HEK293 (cell line): Measurements from ENCODE around the gene COQ8B.

ENCODE experiments used
- CTCF ChIA-PET: fragments of 350-600 bp; formaldehyde crosslinking; extraction: SDS; loops from one replicate; lab custom pipeline; 2021; ENCODE audit warnings: antibody characterized with exemption; lab: Yijun Ruan, JAX
- POLR2A ChIA-PET: fragments of 300-600 bp; formaldehyde crosslinking; extraction: SDS; loops from one replicate; lab custom pipeline; 2020; ENCODE audit warnings: antibody characterized with exemption, inconsistent platforms; lab: Yijun Ruan, JAX
- H3K27ac ChIP-seq: fragments of 200-500 bp; sonication (Bioruptor generic); 2 replicates; pipeline ENCODE4 v1.5.1; 2014; ENCODE audit warnings: low read depth, low read length, control low read depth, inconsistent platforms; ENCODE audit errors: extremely low read depth
- H3K36me3 ChIP-seq, 2 experiments: fragments of 200-500 bp in 1 of 2; sonication (Bioruptor generic) in 1 of 2; 1 replicate in 1 of 2; 2 replicates in 1 of 2; pipeline ENCODE4 v1.5.1; 2014 to 2017; ENCODE audit warnings: inconsistent platforms in 2 of 2, low read length in 2 of 2; ENCODE audit not compliant: control insufficient read depth in 2 of 2, insufficient read depth in 1 of 2
- H3K4me1 ChIP-seq: fragments of 200-500 bp; sonication (Bioruptor generic); 2 replicates; pipeline ENCODE4 v1.5.1; 2014; ENCODE audit warnings: mild to moderate bottlenecking, low read length, inconsistent platforms; ENCODE audit not compliant: control insufficient read depth, insufficient read depth
- H3K4me3 ChIP-seq: 2 replicates; pipeline ENCODE4 v1.5.1; 2011; ENCODE audit warnings: low read depth, mild to moderate bottlenecking, control low read depth, low read length, moderate library complexity
- H3K9me3 ChIP-seq: fragments of 200-500 bp; sonication (Bioruptor generic); 2 replicates; pipeline ENCODE4 v1.5.1; 2014; ENCODE audit warnings: low read depth, low read length, inconsistent platforms; ENCODE audit not compliant: control insufficient read depth, insufficient read depth
- BCL11A ChIP-seq: fragments of 450-650 bp; formaldehyde crosslinking; IDR thresholded peaks from 2 replicates; pipeline ENCODE4 v1.5.1; 2016; ENCODE audit warnings: low read depth, missing biosample characterization, missing genetic modification characterization
- EGR2 ChIP-seq: fragments of 450-650 bp; formaldehyde crosslinking; IDR thresholded peaks from 2 replicates; pipeline ENCODE4 v1.5.1; 2016; ENCODE audit warnings: low read depth, missing biosample characterization, missing genetic modification characterization
- HOXC10 ChIP-seq: sonication (generic); formaldehyde crosslinking; IDR thresholded peaks from 2 replicates; pipeline ENCODE4 v1.8.1; 2023; ENCODE audit warnings: mild to moderate bottlenecking, missing genetic modification reagents
- KLF10 ChIP-seq: fragments of 450-650 bp; IDR thresholded peaks from 2 replicates; pipeline ENCODE4 v1.5.1; 2018; ENCODE audit warnings: missing biosample characterization, mild to moderate bottlenecking, missing genetic modification characterization
- MZF1 ChIP-seq: fragments of 450-650 bp; formaldehyde crosslinking; IDR thresholded peaks from 2 replicates; pipeline ENCODE4 v1.5.1; 2017; ENCODE audit warnings: missing biosample characterization, missing genetic modification characterization, borderline replicate concordance
- PATZ1 ChIP-seq: fragments of 450-650 bp; formaldehyde crosslinking; IDR thresholded peaks from 2 replicates; pipeline ENCODE4 v1.5.1; 2016; ENCODE audit warnings: missing biosample characterization, missing genetic modification characterization
- PRDM2 ChIP-seq: fragments of 450-650 bp; formaldehyde crosslinking; IDR thresholded peaks from 2 replicates; pipeline ENCODE4 v1.5.1; 2016; ENCODE audit warnings: missing biosample characterization, missing genetic modification characterization, borderline replicate concordance
- ZNF121 ChIP-seq: fragments of 450-650 bp; formaldehyde crosslinking; IDR thresholded peaks from 2 replicates; pipeline ENCODE4 v1.5.1; 2016; ENCODE audit warnings: missing biosample characterization, missing genetic modification characterization
- ZNF18 ChIP-seq: fragments of 450-650 bp; formaldehyde crosslinking; IDR thresholded peaks from 2 replicates; pipeline ENCODE4 v1.5.1; 2016; ENCODE audit warnings: missing biosample characterization, missing genetic modification characterization
- ZNF19 ChIP-seq: fragments of 450-650 bp; formaldehyde crosslinking; IDR thresholded peaks from 2 replicates; pipeline ENCODE4; 2016; ENCODE audit warnings: missing biosample characterization, missing genetic modification characterization, low read depth
- ZNF311 ChIP-seq: fragments of 450-650 bp; formaldehyde crosslinking; IDR thresholded peaks from 2 replicates; pipeline ENCODE4 v1.5.1; 2017; ENCODE audit warnings: missing biosample characterization, missing genetic modification characterization, borderline replicate concordance
- ZNF324 ChIP-seq: fragments of 450-650 bp; formaldehyde crosslinking; IDR thresholded peaks from 2 replicates; pipeline ENCODE4 v1.5.1; 2016; ENCODE audit warnings: missing biosample characterization, missing genetic modification characterization
- ZNF350 ChIP-seq: fragments of 450-650 bp; formaldehyde crosslinking; IDR thresholded peaks from 2 replicates; pipeline ENCODE4 v1.5.0; 2017; ENCODE audit warnings: missing biosample characterization, mild to moderate bottlenecking, missing genetic modification characterization
- ZNF404 ChIP-seq: fragments of 450-650 bp; formaldehyde crosslinking; IDR thresholded peaks from 2 replicates; pipeline ENCODE4 v1.5.1; 2017; ENCODE audit warnings: missing biosample characterization, missing genetic modification characterization
- ZNF48 ChIP-seq: fragments of 450-650 bp; formaldehyde crosslinking; IDR thresholded peaks from 2 replicates; pipeline ENCODE4 v1.5.1; 2016; ENCODE audit warnings: missing biosample characterization, missing genetic modification characterization
- ZNF514 ChIP-seq: fragments of 450-650 bp; formaldehyde crosslinking; IDR thresholded peaks from 2 replicates; pipeline ENCODE4 v1.5.1; 2016; ENCODE audit warnings: missing biosample characterization, missing genetic modification characterization
- ZNF561 ChIP-seq: fragments of 450-650 bp; IDR thresholded peaks from 2 replicates; pipeline ENCODE4 v1.5.1; 2018; ENCODE audit warnings: missing biosample characterization, missing genetic modification characterization, borderline replicate concordance
- ZNF621 ChIP-seq: fragments of 450-650 bp; formaldehyde crosslinking; IDR thresholded peaks from 2 replicates; pipeline ENCODE4 v1.5.1; 2017; ENCODE audit warnings: missing biosample characterization, missing genetic modification characterization
- ZNF626 ChIP-seq: fragments of 450-650 bp; sonication (Bioruptor Pico); formaldehyde crosslinking; IDR thresholded peaks from 2 replicates; pipeline ENCODE4 v1.5.1; 2018; ENCODE audit warnings: missing biosample characterization, missing genetic modification characterization, inconsistent platforms
- ZNF654 ChIP-seq: fragments of 450-650 bp; formaldehyde crosslinking; IDR thresholded peaks from 2 replicates; pipeline ENCODE4 v1.5.1; 2016; ENCODE audit warnings: low read depth, missing biosample characterization, missing genetic modification characterization
- ZNF660 ChIP-seq: fragments of 450-650 bp; IDR thresholded peaks from 2 replicates; pipeline ENCODE4 v1.5.1; 2018; ENCODE audit warnings: missing biosample characterization, mild to moderate bottlenecking, missing genetic modification characterization
- ZNF830 ChIP-seq: fragments of 450-650 bp; IDR thresholded peaks from 2 replicates; pipeline ENCODE4 v1.5.0; 2018; ENCODE audit warnings: missing biosample characterization, missing genetic modification characterization, low read depth, mild to moderate bottlenecking, moderate library complexity
- ZXDB ChIP-seq: fragments of 450-650 bp; formaldehyde crosslinking; IDR thresholded peaks from 2 replicates; pipeline ENCODE4 v1.5.1; 2016; ENCODE audit warnings: missing biosample characterization, missing genetic modification characterization
- TF ChIP-seq, protein P1 (sequence below): fragments of 450-650 bp; formaldehyde crosslinking; IDR thresholded peaks from 2 replicates; pipeline ENCODE4 v1.5.1; 2016; ENCODE audit warnings: missing biosample characterization, missing genetic modification characterization

Gene COQ8B

DNA sequence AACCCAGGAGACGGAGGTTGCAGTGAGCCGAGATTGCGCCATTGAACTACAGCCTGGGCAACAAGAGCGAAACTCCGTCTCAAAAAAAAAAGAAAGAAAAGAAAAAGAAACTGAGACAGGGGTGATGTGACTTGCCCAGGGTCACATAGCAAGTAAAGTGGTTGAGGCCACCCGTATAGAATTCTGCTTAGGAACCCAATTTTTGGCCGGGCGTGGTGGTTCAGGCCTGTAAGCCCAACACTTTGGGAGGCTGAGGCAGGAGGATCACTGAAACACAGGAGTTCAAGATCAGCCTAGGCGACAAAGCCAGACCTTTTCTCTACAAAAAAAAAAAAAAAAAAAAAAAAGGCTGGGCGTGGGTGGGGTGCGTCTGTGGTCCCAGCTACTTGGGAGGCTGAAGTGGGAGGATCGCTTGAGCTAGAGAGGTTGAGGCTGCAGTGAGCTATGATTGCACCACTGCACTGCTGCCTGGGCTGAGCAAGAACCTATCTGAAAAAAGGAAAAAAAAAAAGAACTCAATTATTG, 35.6 kb upstream of the COQ8B start (continued):
- TF ChIP-seq, protein P1, sequence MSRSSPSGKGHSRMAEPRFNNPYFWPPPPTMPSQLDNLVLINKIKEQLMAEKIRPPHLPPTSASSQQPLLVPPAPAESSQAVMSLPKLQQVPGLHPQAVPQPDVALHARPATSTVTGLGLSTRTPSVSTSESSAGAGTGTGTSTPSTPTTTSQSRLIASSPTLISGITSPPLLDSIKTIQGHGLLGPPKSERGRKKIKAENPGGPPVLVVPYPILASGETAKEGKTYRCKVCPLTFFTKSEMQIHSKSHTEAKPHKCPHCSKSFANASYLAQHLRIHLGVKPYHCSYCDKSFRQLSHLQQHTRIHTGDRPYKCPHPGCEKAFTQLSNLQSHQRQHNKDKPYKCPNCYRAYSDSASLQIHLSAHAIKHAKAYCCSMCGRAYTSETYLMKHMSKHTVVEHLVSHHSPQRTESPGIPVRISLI: peak; percentile 97
- TF ChIP-seq ZNF324 (no peak), EGR2 (tag by site-specific recombination) (peak; percentile 89)
- TF ChIP-seq, all 188 proteins: peak for 9

DNA sequence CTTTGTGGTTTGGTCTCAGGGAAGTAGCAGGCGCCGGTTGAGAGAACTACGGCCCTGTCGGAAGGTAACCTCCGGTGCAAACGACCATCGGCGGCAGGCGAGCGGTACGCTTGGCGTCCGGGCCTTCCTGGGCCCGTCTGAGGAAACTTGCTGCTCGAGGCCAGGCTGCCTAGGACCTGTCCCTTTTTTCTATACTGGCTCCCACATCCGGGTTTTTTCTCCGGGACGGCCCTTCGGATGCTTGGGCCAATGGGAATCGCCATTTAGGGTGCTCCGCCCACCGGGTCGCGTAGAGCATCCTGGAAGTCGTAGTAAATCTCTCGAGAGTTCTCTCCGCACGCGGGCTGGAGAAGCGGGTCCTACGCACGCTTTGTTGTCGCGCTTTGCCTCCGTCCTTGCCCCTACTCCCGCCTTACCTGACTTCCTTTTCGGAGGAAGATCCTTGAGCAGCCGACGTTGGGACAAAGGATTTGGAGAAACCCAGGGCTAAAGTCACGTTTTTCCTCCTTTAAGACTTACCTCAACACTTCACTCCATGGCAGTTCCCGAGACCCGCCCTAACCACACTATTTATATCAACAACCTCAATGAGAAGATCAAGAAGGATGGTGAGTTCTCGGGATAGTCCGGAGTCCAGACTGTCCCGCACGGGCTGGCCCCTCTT, 34.3 kb upstream of the COQ8B start, which contains the start of gene SNRPA:
TSS of gene SNRPA (plus strand) at position 330 of the 664 bp plus-strand sequence. CDS start at position 536, 206 bp downstream.
- ChIA-PET CTCF (interaction anchor here (0.6 to 3.4 kb wide), 10 partner anchors 55 to 224 kb away, joined by 3 to 38 read pairs (median 3); no protein-coding TSS in a partner anchor), POLR2A (interaction anchor here (0.5 to 7.3 kb wide), 52 partner anchors 10 to 689 kb away, joined by 3 to 180 read pairs (median 4); partner anchors contain the start of genes BLVRB, COQ8B, DMAC2 and EGLN2)
- H3K27ac ChIP-seq: peak within 1 kb of the TSS; percentile 93
- peak within 1 kb of the TSS; percentile 64 for H3K4me3 ChIP-seq
- peaks cover 31 to 67% of the 10 kb centered on the region in 2 experiments for H3K36me3 ChIP-seq
- peaks cover 40% of the 10 kb centered on the region for H3K4me1 ChIP-seq
- H3K9me3 ChIP-seq: no peaks in the 10 kb centered on the region
- no peak for TF ChIP-seq ZNF830
- no peak; the same call in 1 of the 2 replicates for TF ChIP-seq ZNF121 (tag by site-specific recombination)
- no peak; the same call in 1 of the 2 replicates for TF ChIP-seq MZF1 (tag by site-specific recombination)
- TF ChIP-seq KLF10 (tag by site-specific recombination): peak; percentile 82
- TF ChIP-seq ZNF626 (tag by site-specific recombination): no peak
- no peak for TF ChIP-seq ZNF654
- TF ChIP-seq ZNF660: peak; percentile 95
- no peak for TF ChIP-seq ZNF48
- peak; percentile 77 for TF ChIP-seq ZXDB (tag by site-specific recombination)
- no peak for TF ChIP-seq ZNF19 (tag by site-specific recombination)
- TF ChIP-seq PRDM2 (tag by site-specific recombination): no peak
- TF ChIP-seq HOXC10 (CRISPR knock-in tag): no peak
- no peak; the same call in 1 of the 2 replicates for TF ChIP-seq PATZ1 (tag by site-specific recombination)
- TF ChIP-seq ZNF18 (tag by site-specific recombination): 0 out of 2 replicates have a peak, but pooled peaks have one; percentile 15
- TF ChIP-seq ZNF311 (tag by site-specific recombination): no peak
- no peak for TF ChIP-seq ZNF350
- peak; percentile 82 for TF ChIP-seq EGR2 (tag by site-specific recombination)
- no peak; the same call in 1 of the 2 replicates for TF ChIP-seq BCL11A (tag by site-specific recombination)
- no peak for TF ChIP-seq ZNF621 (tag by site-specific recombination)
- no peak for TF ChIP-seq ZNF404 (tag by site-specific recombination)
- TF ChIP-seq ZNF514 (tag by site-specific recombination): no peak
- no peak; the same call in 1 of the 2 replicates for TF ChIP-seq ZNF561
